GM18508 (cell line): ENCODE data around the gene PSME4.
"Not testable (repeated sequence)": the region's sequence is repeated elsewhere in the genome, so short reads cannot be mapped to it uniquely, and the experiment has no call there.

ENCODE experiments used
- ATAC-seq: cut with Tn5 transposase; IDR thresholded peaks from one replicate; pipeline ENCODE4 v1.9.1; 2021; ENCODE audit warnings: moderate number of reproducible peaks; ENCODE audit not compliant: insufficient read depth, unreplicated experiment

The PSME4 gene

GRCh38 chr2:53964257-53964952 lies 6.4 kb downstream of the PSME4 start:
- ATAC-seq, result no peak

GRCh38 chr2:53961478-53962216 lies 9.1 kb downstream of the PSME4 start:
- ATAC-seq, result not testable (repeated sequence)

GRCh38 chr2:53960476-53960875 lies 10.3 kb downstream of the PSME4 start:
- no peak for ATAC-seq

GRCh38 chr2:53958443-53958842 lies 12.3 kb downstream of the PSME4 start:
- no peak for ATAC-seq

- ATAC-seq, result no peak
These were observed 18.3 kb downstream of the PSME4 start for GRCh38 chr2:53952519-53952918.

- ATAC-seq, result no peak
These were observed 21.3 kb downstream of the PSME4 start for GRCh38 chr2:53949457-53949856.

GRCh38 chr2:53945538-53945937 lies 25.3 kb downstream of the PSME4 start:
- ATAC-seq, result no peak

- ATAC-seq, result no peak
These were observed 26.3 kb downstream of the PSME4 start for GRCh38 chr2:53944542-53944941.

GRCh38 chr2:53942280-53942679 lies 28.5 kb downstream of the PSME4 start:
- peak; percentile 27 for ATAC-seq

- peak; percentile 44 for ATAC-seq
These were observed 29.0 kb downstream of the PSME4 start for GRCh38 chr2:53941749-53942148.

- no peak for ATAC-seq
These were observed 31.1 kb downstream of the PSME4 start for GRCh38 chr2:53939656-53940055.

GRCh38 chr2:53938904-53939303 lies 31.9 kb downstream of the PSME4 start:
- no peak for ATAC-seq

- no peak for ATAC-seq
These were observed 37.5 kb downstream of the PSME4 start for GRCh38 chr2:53933329-53933728.

- not testable (repeated sequence) for ATAC-seq
These were observed 44.5 kb downstream of the PSME4 start for GRCh38 chr2:53926321-53926720.

- peak; percentile 94 for ATAC-seq
These were observed 57.1 kb downstream of the PSME4 start for GRCh38 chr2:53913721-53914120.

- ATAC-seq, result no peak
These were observed 59.2 kb downstream of the PSME4 start for GRCh38 chr2:53911434-53912189.

- no peak for ATAC-seq
These were observed 63.2 kb downstream of the PSME4 start for GRCh38 chr2:53907582-53907981.

GRCh38 chr2:53905396-53905795 lies 65.4 kb downstream of the PSME4 start:
- no peak for ATAC-seq

- ATAC-seq, result no peak
These were observed 67.8 kb downstream of the PSME4 start for GRCh38 chr2:53903011-53903410.

- ATAC-seq, result no peak
These were observed 69.6 kb downstream of the PSME4 start for GRCh38 chr2:53901192-53901591.

GRCh38 chr2:53896864-53897263 lies 73.9 kb downstream of the PSME4 start:
- ATAC-seq, result no peak
